Fibroblast of mammary gland (primary cell): ENCODE data around the gene GJB3.
A peak's percentile ranks its signal among the peaks of the same experiment; 100 is the strongest.
"Not testable (repeated sequence)": the region's sequence is repeated elsewhere in the genome, so short reads cannot be mapped to it uniquely, and the experiment has no call there.

Experiments
- DNase-seq: peaks from one replicate; pipeline ENCODE4 v3.0.0-alpha.2; 2010; ENCODE audit warnings: low read depth
- H3K4me3 ChIP-seq: 2 replicates; pipeline ENCODE4 v1.5.1; 2011; ENCODE audit warnings: low read depth, mild to moderate bottlenecking, low read length, moderate library complexity; ENCODE audit not compliant: control insufficient read depth
- TF ChIP-seq, protein P1 (sequence below): conservative IDR thresholded peaks from 2 replicates; pipeline ENCODE4 v1.5.1; 2011; ENCODE audit warnings: low read depth, low read length, inconsistent platforms; ENCODE audit not compliant: control insufficient read depth, insufficient read depth

Gene GJB3

DNA sequence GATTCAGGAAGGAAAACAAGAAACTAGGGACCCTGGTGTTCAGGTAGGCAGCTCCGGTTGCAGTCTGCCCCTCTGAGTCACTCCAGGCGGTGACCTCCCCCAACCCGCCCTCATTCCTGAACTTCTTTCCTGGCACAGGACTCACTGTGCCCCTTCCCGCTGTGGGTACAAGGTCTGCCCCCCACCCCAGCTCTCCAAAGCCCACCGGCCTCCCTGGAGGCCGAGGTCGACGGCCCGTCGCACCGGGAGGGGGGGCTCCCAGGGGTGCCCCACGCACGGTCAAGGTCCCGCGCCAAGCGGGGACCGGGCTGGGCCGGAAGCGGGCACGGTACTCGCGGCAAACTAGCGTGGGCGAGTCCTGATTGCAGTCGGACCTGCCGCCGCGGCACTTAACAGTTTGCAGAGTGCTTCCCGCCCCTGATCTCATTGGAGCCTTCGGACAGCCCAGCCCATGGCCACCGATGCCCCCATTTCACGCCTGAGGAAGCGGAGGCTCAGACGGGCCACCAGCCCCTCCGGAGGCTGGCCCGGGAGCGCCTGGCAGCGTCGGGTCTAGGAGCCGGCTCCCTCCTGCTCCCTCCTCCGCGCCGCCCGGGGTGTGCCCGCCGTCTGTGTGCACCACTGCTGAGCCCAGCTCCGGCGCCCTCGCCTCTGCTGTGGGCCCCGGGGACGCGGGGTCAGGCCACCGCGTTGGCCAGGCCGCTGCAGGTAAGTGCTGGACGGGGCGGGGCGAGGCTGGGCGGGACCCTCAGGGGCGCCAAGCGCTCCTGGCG is at the start of gene GJB3:
GJB3 (plus strand) TSS at position 144 of the 773 bp plus-strand sequence. CDS start 3,549 bp downstream, outside the sequence.
- no peak for DNase-seq
- TF ChIP-seq, protein P1, sequence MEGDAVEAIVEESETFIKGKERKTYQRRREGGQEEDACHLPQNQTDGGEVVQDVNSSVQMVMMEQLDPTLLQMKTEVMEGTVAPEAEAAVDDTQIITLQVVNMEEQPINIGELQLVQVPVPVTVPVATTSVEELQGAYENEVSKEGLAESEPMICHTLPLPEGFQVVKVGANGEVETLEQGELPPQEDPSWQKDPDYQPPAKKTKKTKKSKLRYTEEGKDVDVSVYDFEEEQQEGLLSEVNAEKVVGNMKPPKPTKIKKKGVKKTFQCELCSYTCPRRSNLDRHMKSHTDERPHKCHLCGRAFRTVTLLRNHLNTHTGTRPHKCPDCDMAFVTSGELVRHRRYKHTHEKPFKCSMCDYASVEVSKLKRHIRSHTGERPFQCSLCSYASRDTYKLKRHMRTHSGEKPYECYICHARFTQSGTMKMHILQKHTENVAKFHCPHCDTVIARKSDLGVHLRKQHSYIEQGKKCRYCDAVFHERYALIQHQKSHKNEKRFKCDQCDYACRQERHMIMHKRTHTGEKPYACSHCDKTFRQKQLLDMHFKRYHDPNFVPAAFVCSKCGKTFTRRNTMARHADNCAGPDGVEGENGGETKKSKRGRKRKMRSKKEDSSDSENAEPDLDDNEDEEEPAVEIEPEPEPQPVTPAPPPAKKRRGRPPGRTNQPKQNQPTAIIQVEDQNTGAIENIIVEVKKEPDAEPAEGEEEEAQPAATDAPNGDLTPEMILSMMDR, result no peak
- H3K4me3 ChIP-seq, result no peak within 1 kb of the TSS

- not testable (repeated sequence) for DNase-seq, H3K4me3 ChIP-seq
These were observed 48.2 kb upstream of the GJB3 start for GRCh38 chr1:34732831-34733230.

DNA sequence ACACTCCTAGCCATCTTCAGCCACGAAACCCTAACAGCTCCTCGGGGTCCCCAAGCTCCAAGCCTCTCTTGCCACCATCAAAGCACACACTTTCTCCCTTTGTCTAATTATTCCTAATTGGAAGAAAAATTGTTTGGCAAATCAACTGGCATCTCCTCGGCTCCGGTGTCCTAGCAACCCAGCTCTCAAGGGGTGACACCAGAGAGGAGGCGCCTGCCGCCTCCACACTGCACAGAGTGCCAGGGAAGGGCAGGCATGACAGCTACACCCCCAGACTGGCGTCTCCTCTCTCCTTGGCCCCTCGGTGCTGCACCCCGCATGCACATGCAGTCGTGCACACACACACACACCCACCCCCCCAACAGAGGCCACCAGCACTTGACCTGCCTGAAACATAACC is 44.3 kb upstream of the GJB3 start:
- no peak overlapping the region for H3K4me3 ChIP-seq
- DNase-seq, result no peak
- TF ChIP-seq, protein P1, result no peak

DNA sequence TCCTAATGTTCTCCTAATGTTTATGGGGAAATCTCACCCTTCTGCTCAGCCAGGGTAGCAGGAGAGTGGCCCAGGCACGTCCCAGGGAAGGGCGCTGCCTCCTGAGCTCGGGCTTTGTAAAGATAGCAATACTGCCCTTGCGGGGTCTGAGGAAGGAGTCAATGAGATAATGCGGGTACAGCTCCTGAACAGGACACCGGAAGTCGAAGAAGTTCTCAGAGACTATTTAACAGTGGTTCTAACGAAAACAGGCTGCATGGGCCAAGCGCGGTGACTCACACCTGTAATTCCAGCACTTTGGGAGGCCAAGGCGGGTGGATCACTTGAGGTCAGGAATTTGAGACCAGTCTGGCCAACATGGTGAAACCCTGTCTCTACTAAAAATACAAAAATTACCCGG is 43.8 kb upstream of the GJB3 start:
- not testable (repeated sequence) for DNase-seq, H3K4me3 ChIP-seq

DNA sequence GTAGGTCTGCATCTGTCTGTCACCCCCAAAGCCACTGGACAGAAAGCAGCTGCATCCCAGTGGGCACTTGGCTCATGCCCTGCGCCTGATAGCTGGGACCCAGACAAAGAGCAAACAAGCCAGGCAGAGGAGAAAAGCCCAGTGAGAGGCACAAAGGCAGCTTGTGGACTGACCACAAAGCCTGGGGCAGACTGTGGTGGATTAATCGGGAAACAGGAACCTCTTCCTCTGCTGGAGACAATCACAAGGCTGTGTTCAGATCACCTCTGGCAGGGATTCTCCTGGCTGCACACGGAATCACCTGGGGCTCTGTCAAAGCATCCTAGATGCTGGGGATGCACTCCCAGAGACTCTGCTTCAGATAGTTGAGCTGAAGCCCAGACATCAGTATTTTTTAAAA is 41.4 kb upstream of the GJB3 start:
- DNase-seq, result no peak
- TF ChIP-seq, protein P1, result no peak
- H3K4me3 ChIP-seq, result no peak overlapping the region

DNA sequence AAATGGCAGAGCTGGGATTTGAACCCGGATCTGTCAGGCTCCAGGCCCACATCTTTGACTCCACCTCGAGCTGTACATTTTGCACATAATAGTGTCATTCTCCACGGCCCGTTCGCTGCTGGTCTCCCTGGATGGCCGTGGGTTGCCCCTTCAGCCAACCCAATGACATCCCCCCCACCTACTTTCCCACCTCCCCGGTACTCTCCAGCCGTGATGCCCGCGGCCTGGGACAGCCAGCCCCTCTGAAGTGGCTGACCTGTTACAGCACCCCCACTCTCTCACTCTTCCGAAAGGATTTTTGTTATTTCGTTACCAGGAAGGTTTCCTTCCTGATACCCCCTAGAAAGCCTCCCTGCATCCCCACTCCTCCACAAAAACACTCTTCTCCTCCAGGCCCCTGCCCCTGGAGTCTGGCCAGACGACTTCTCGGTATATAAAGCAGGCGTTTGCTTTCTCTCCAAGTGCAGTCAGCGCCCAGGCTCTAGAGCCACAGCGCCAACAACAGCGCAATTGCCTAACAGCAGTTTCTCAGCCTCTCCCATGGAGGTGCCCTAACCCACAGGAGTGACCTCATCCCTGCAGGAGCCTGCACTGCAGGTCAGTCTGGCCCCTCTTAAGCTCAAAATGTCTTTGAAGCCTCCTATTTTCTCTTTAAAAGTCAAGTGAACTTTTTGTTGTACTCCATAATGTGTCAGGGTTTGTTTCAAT is 40.7 kb upstream of the GJB3 start:
- H3K4me3 ChIP-seq, result no peak overlapping the region
- TF ChIP-seq, protein P1, result no peak
- DNase-seq, result no peak

GRCh38 chr1:34742667-34743270 is 38.2 kb upstream of the GJB3 start:
- DNase-seq, result peak; percentile 48
- TF ChIP-seq, protein P1, result peak; percentile 78
- H3K4me3 ChIP-seq, result no peak overlapping the region
